Right lobe of liver (tissue), 6 donors: ENCODE data around the gene DNASE2. TPM values are rescaled to one million over a fixed set of nuclear protein-coding genes. Genes with fewer than 3 reads are reported as not detected.
A peak's percentile ranks its signal among the peaks of the same experiment; 100 is the strongest.

Experiments used
- ATAC-seq, 4 donors: fragments of 200-7000 bp; cut with Tn5 transposase; one replicate each; pipeline ENCODE4 v1.9.1; 2020; ENCODE audit warnings: mild to moderate bottlenecking in 4 of 4, moderate library complexity in 4 of 4
- DNase-seq, 3 donors: peaks; one replicate each; pipeline ENCODE4 v3.0.0-alpha.2; 2020
- H3K27ac ChIP-seq, 3 donors: fragments of 200-600 bp; one replicate each; pipeline ENCODE4 v1.8.0; 2022
- H3K27me3 ChIP-seq, 2 donors: fragments of 200-600 bp; one replicate each; pipeline ENCODE4 v1.8.0; 2022
- H3K36me3 ChIP-seq, 4 donors: fragments of 200-600 bp; sonication (generic) in 1 of 4; one replicate each; pipeline versions ENCODE4 v1.5.1 to v1.8.0; 2017 to 2022; ENCODE audit warnings: control low read depth in 1 of 4
- H3K4me1 ChIP-seq, 4 donors: fragments of 200-600 bp; sonication (generic) in 1 of 4; one replicate each; pipeline versions ENCODE4 v1.5.1 to v1.8.0; 2017 to 2022; ENCODE audit warnings: control low read depth in 1 of 4
- H3K4me3 ChIP-seq, 3 donors: fragments of 200-600 bp; one replicate each; pipeline ENCODE4 v1.8.0; 2022
- H3K9me3 ChIP-seq, 4 donors: fragments of 200-600 bp; sonication (generic) in 1 of 4; one replicate each; pipeline versions ENCODE4 v1.5.1 to v1.8.0; 2017 to 2022; ENCODE audit warnings: control low read depth in 1 of 4
- CTCF ChIP-seq, 4 donors: fragments of 200-600 bp in 3 of 4; fragments of 450-650 bp in 1 of 4; IDR thresholded peaks; one replicate each; pipeline versions ENCODE4 v1.5.1 to v1.8.0; 2016 to 2022; ENCODE audit warnings: antibody characterized with exemption in 4 of 4, mild to moderate bottlenecking in 2 of 4
- POLR2A ChIP-seq: fragments of 450-650 bp; IDR thresholded peaks from one replicate; pipeline ENCODE4 v1.6.1; 2017; ENCODE audit warnings: antibody characterized with exemption, mild to moderate bottlenecking
- WGBS: methylation state at CpG from one replicate; pipeline ENCODE4 v1.1.6; 2018; ENCODE audit warnings: low coverage, low lambda C conversion rate; ENCODE audit not compliant: insufficient coverage; ENCODE audit errors: missing lambda C conversion rate; 5-methylcytosine and 5-hydroxymethylcytosine counted together
- intact Hi-C, 2 donors: fragments of 100-400 bp; cut with DNase I; formaldehyde crosslinking; loops; one replicate each; pipeline versions ENCODE4 v1.11.2 to v1.14.1; 2022
- total RNA-seq, 6 experiments: library from RNA; depleted of rRNA in 2 of 6; stranded (reverse); fragments of >200 nt in 2 of 6; fragmentation: NEBNext Ultra II Directional in 3 of 6; extraction: Animal tissue kit (Norgen Biotek cat#: 25700) in 3 of 6; gene quantifications; one replicate each; pipeline versions ENCODE4 v1.1.0 to v1.2.4, GENCODE V29; 2016 to 2023
- donor health status: DM: no; HTN: yes; CAD: no.
- donor health status: DM: no; HTN: no; CAD: no.
- donor health status: DM: no; HTN: no; CAD: no.
- donor health status: DM: no; HTN: yes; CAD: no.
- donor health status: DM: no; HTN: yes; CAD: no.

Gene DNASE2
- total RNA-seq, 6 experiments from 2014 or later: 18.2 to 36.3 (median 26.8) TPM

GRCh38 chr19:12912571-12912970, 31.3 kb upstream of the DNASE2 start:
- ATAC-seq (no peak), DNase-seq (no peak)
- H3K36me3 ChIP-seq: no peaks in the 10 kb centered on the region
- no peaks in the 10 kb centered on the region for H3K9me3 ChIP-seq
- no peak overlapping the region for H3K4me3 ChIP-seq
- H3K27ac ChIP-seq: no peak overlapping the region
- intact Hi-C loops: no loop called here
- WGBS: 46% methylated on average over 4 of the region's 4 CpGs
- no peak for TF ChIP-seq POLR2A
- no peak for TF ChIP-seq CTCF (IDR thresholded peaks at IDR 0.05)
- H3K27me3 ChIP-seq: no peaks in the 10 kb centered on the region
- peaks cover 0 to 15% (median 0%) of the 10 kb centered on the region in 4 donors for H3K4me1 ChIP-seq

- intact Hi-C loops: no loop called here
- H3K27ac ChIP-seq: no peak overlapping the region
- TF ChIP-seq CTCF (IDR thresholded peaks at IDR 0.05): no peak
- no peak for TF ChIP-seq POLR2A
- no peaks in the 10 kb centered on the region for H3K36me3 ChIP-seq
- H3K4me3 ChIP-seq: no peak overlapping the region
- no peaks in the 10 kb centered on the region for H3K27me3 ChIP-seq
- H3K4me1 ChIP-seq: no peaks in the 10 kb centered on the region
- DNase-seq (no peak), ATAC-seq (peak in 1 of 4 donors; percentile 20)
- 79% methylated on average over 6 of the region's 9 CpGs for WGBS
- no peaks in the 10 kb centered on the region for H3K9me3 ChIP-seq
These were observed 25.9 kb upstream of the DNASE2 start for GRCh38 chr19:12907166-12907565.

- Histone ChIP-seq H3K27me3 (no peaks in the 10 kb centered on the region), H3K9me3 (no peaks in the 10 kb centered on the region), H3K4me1 (no peaks in the 10 kb centered on the region), H3K4me3 (no peak overlapping the region), H3K36me3 (peaks cover 0 to 34% (median 10%) of the 10 kb centered on the region in 4 donors), H3K27ac (no peak overlapping the region)
- intact Hi-C loops: no loop called here
- TF ChIP-seq CTCF (IDR thresholded peaks at IDR 0.05) (no peak), POLR2A (no peak)
- DNase-seq (no peak), ATAC-seq (no peak)
- WGBS: 91% methylated on average over 8 of the region's 10 CpGs
These were observed 18.8 kb upstream of the DNASE2 start for GRCh38 chr19:12899891-12900518.

- no peak overlapping the region for H3K27ac ChIP-seq
- intact Hi-C loops: no loop called here
- H3K27me3 ChIP-seq: no peaks in the 10 kb centered on the region
- no peak for TF ChIP-seq CTCF (IDR thresholded peaks at IDR 0.05)
- TF ChIP-seq POLR2A: no peak
- H3K4me3 ChIP-seq: no peak overlapping the region
- peaks cover 0 to 53% (median 10%) of the 10 kb centered on the region in 4 donors for H3K36me3 ChIP-seq
- 100% methylated on average over 2 of the region's 17 CpGs for WGBS
- no peak for DNase-seq
- H3K9me3 ChIP-seq: no peaks in the 10 kb centered on the region
- H3K4me1 ChIP-seq: peaks cover 0 to 12% (median 5%) of the 10 kb centered on the region in 4 donors
- no peak for ATAC-seq
These were observed 15.2 kb upstream of the DNASE2 start for GRCh38 chr19:12896460-12896859.
